ENCODE measurements around the gene SMOC1. TPM values are rescaled to one million over a fixed set of nuclear protein-coding genes. Genes with fewer than 3 reads are reported as not detected.

SMOC1 gene
- total RNA-seq, 1 experiment from 2014 or later = not detected

DNA sequence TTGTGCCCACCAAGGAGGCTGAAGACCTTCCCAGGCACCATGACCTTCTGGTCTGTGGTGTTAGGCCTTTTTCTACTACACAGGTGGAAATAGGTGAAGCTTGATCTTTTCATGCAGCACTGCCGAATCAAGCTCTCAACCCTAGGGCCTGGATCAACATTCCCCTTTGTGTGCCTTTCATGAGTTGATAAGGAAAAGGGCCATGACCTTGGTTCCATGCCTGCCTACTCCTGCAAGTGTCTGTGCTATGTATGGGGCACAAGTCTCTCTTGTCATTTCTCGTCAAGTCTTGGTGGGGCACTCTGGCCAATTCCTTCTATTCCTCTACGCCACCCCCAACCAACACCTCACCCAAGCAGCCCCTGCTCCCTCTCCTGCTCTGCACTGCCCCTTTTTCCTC lies 155.0 kb downstream of the SMOC1 start:
- no peak for DNase-seq
- Histone ChIP-seq H3K4me1 (replicated peaks; ENCODE audit: insufficient read depth) (no peaks in the 10 kb centered on the region), H3K27ac (no peak overlapping the region), H3F3A (ENCODE audit: insufficient read depth, low read depth) (no peaks in the 10 kb centered on the region), H3K79me2 (ENCODE audit: low read depth) (no peaks in the 10 kb centered on the region), H3K36me3 (ENCODE audit: low read depth) (no peaks in the 10 kb centered on the region), H4K20me1 (ENCODE audit: insufficient read depth) (no peaks in the 10 kb centered on the region), H2AFZ (no peak overlapping the region), H3K27me3 (ENCODE audit: insufficient read depth, low read depth) (no peaks in the 10 kb centered on the region), H3K4me2 (no peak overlapping the region), H3K4me3 (no peak overlapping the region), H3K9me2 (ENCODE audit: insufficient read depth) (no peaks in the 10 kb centered on the region), H3K9me3 (ENCODE audit: insufficient read depth, low read depth) (no peaks in the 10 kb centered on the region)
- CTCF ChIA-PET = no interaction called here
- TF ChIP-seq EZH2 (IDR thresholded peaks at IDR 0.05; ENCODE audit: low read depth) (no peak), CTCF (conservative IDR thresholded peaks at IDR 0.05) (no peak)
- intact Hi-C loops (cut with micrococcal nuclease; ENCODE audit: unreplicated experiment) = no loop called here
- POLR2A ChIA-PET (ENCODE audit: unreplicated experiment) = no interaction called here
- no TSS peak for BruUV-seq (replicated peaks)

GRCh38 chr14:70036665-70037064 lies 157.4 kb downstream of the SMOC1 start:
- no peaks in the 10 kb centered on the region for H3K4me1 ChIP-seq (replicated peaks; ENCODE audit: insufficient read depth)
- no peaks in the 10 kb centered on the region for H3K79me2 ChIP-seq (ENCODE audit: low read depth)
- H3F3A ChIP-seq (ENCODE audit: insufficient read depth, low read depth) = no peaks in the 10 kb centered on the region
- intact Hi-C loops (cut with micrococcal nuclease; ENCODE audit: unreplicated experiment) = no loop called here
- H3K9me2 ChIP-seq (ENCODE audit: insufficient read depth) = no peaks in the 10 kb centered on the region
- H3K9me3 ChIP-seq (ENCODE audit: insufficient read depth, low read depth) = no peaks in the 10 kb centered on the region
- 0 out of 2 replicates have a peak, but pooled peaks cover 3% of the 10 kb centered on the region for H3K27me3 ChIP-seq (ENCODE audit: insufficient read depth, low read depth)
- H3K36me3 ChIP-seq (ENCODE audit: low read depth) = no peaks in the 10 kb centered on the region
- no peak overlapping the region for H2AFZ ChIP-seq
- ChIA-PET CTCF (no interaction called here), POLR2A (ENCODE audit: unreplicated experiment) (no interaction called here)
- no peak for TF ChIP-seq CTCF (conservative IDR thresholded peaks at IDR 0.05)
- no peak for TF ChIP-seq EZH2 (IDR thresholded peaks at IDR 0.05; ENCODE audit: low read depth)
- no peak for DNase-seq
- H3K4me2 ChIP-seq = no peak overlapping the region
- H3K27ac ChIP-seq = no peak overlapping the region
- H3K4me3 ChIP-seq = no peak overlapping the region
- BruUV-seq (replicated peaks) = no TSS peak
- no peaks in the 10 kb centered on the region for H4K20me1 ChIP-seq (ENCODE audit: insufficient read depth)

- no peaks in the 10 kb centered on the region for H3K9me2 ChIP-seq (ENCODE audit: insufficient read depth)
- no peak overlapping the region for H3K4me2 ChIP-seq
- H4K20me1 ChIP-seq (ENCODE audit: insufficient read depth) = no peaks in the 10 kb centered on the region
- ChIA-PET POLR2A (ENCODE audit: unreplicated experiment) (no interaction called here), CTCF (no interaction called here)
- H2AFZ ChIP-seq = no peak overlapping the region
- no TSS peak for BruUV-seq (replicated peaks)
- no peaks in the 10 kb centered on the region for H3K36me3 ChIP-seq (ENCODE audit: low read depth)
- H3K9me3 ChIP-seq (ENCODE audit: insufficient read depth, low read depth) = no peaks in the 10 kb centered on the region
- intact Hi-C loops (cut with micrococcal nuclease; ENCODE audit: unreplicated experiment) = no loop called here
- H3K4me3 ChIP-seq = no peak overlapping the region
- H3K27me3 ChIP-seq (ENCODE audit: insufficient read depth, low read depth) = peaks cover 48% of the 10 kb centered on the region
- H3F3A ChIP-seq (ENCODE audit: insufficient read depth, low read depth) = no peaks in the 10 kb centered on the region
- H3K79me2 ChIP-seq (ENCODE audit: low read depth) = no peaks in the 10 kb centered on the region
- H3K27ac ChIP-seq = no peak overlapping the region
- no peak for TF ChIP-seq CTCF (conservative IDR thresholded peaks at IDR 0.05)
- no peak for TF ChIP-seq EZH2 (IDR thresholded peaks at IDR 0.05; ENCODE audit: low read depth)
- no peaks in the 10 kb centered on the region for H3K4me1 ChIP-seq (replicated peaks; ENCODE audit: insufficient read depth)
- no peak for DNase-seq
These were observed 163.8 kb downstream of the SMOC1 start for GRCh38 chr14:70043001-70043400.
